ENCODE results near the gene NUDT8.

DNA sequence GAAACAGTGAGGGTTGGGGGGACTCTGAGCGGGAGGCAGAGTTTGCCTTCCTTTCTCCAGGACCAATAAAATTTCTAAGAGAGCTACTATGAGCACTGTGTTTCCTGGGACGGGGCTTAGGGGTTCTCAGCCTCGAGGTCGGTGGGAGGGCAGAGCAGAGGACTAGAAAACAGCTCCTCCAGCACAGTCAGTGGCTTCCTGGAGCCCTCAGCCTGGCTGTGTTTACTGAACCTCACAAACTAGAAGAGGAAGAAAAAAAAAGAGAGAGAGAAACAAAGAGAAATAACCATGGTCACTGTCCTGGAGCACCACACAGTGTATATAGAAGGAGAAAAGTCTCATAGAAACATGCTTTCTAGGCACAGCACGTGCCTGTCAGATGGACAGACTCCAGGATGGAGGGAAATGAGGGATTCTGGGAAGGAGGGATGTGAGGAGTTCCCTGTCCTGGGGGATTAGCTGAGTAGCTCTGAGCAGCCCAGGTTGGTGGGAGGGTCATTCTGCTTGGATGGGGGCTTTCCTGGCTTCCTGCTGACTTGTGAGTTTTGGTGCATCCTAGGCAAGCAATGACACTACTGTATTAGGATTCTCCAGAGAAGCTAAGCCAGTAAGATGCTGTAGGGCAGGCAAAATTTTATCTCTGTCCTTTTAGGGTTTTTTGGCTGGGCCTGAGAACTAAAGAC lies 43.0 kb downstream of the NUDT8 start:
- TF ChIP-seq CTCF (conservative IDR thresholded peaks at IDR 0.05 in 1 of 2, IDR thresholded peaks at IDR 0.05 in 1 of 2; ENCODE audit: extremely low read depth in 1 of 2, insufficient read depth in 1 of 2, low read depth in 1 of 2, low read length in 2 of 2) (no peak), EZH2 (IDR thresholded peaks at IDR 0.05; ENCODE audit: borderline replicate concordance, low read length) (no peak)

Measured in mammary epithelial cell (primary cell).